SW 1271 (cell line): ENCODE data around the gene PLAC8.
"Not testable (repeated sequence)": the region's sequence is repeated elsewhere in the genome, so short reads cannot be mapped to it uniquely, and the experiment has no call there.

Experiments used
- DNase-seq, 2 experiments: peaks; one replicate each; lab custom pipeline; 2025; lab: John Stamatoyannopoulos, UW

Gene PLAC8

GRCh38 chr4:83067058-83067639 lies 47.4 kb downstream of the PLAC8 start:
- DNase-seq, result no peak

- no peak for DNase-seq
Observed at GRCh38 chr4:83065266-83065665, 49.3 kb downstream of the PLAC8 start.

- DNase-seq, result no peak
Observed at GRCh38 chr4:83062739-83063138, 51.8 kb downstream of the PLAC8 start.

GRCh38 chr4:83054928-83055327 lies 59.6 kb downstream of the PLAC8 start:
- DNase-seq, result no peak

GRCh38 chr4:83048781-83049180 lies 65.7 kb downstream of the PLAC8 start:
- not testable (repeated sequence) for DNase-seq

GRCh38 chr4:83046693-83047473 lies 67.6 kb downstream of the PLAC8 start:
- DNase-seq, result no peak

GRCh38 chr4:83043801-83044407 lies 70.6 kb downstream of the PLAC8 start:
- DNase-seq, result no peak

GRCh38 chr4:83043157-83043556 lies 71.4 kb downstream of the PLAC8 start:
- not testable (repeated sequence) for DNase-seq

- DNase-seq, result no peak
Observed at GRCh38 chr4:83040269-83040668, 74.3 kb downstream of the PLAC8 start.
